H1 (cell line): ENCODE results near the gene NOS1AP. TPM values are rescaled to one million over a fixed set of nuclear protein-coding genes. Genes with fewer than 3 reads are reported as not detected.

Experiments
- CTCF ChIA-PET: fragments of 300-600 bp; sonication (Branson Sonifier 250); formaldehyde crosslinking; loops from one replicate; lab custom pipeline; 2021; ENCODE audit not compliant: partially characterized antibody; lab: Charles Lee
- POLR2A ChIA-PET: fragments of 300-600 bp; sonication (Branson Sonifier 250); formaldehyde crosslinking; loops from one replicate; lab custom pipeline; 2021; ENCODE audit warnings: inconsistent platforms; ENCODE audit not compliant: partially characterized antibody; lab: Charles Lee
- DNase-seq, 2 experiments: peaks; one replicate each; pipeline versions ENCODE4 v3.0.0 to v3.0.0-alpha.2; 2010 to 2022; ENCODE audit warnings: low spot score in 2 of 2, low read depth in 1 of 2, mixed read lengths in 1 of 2
- FAIRE-seq: peaks from 2 replicates; lab custom pipeline; 2011; peaks lifted over from hg19 to GRCh38; lab: Jason Lieb, UNC
- H2AFZ ChIP-seq: 2 replicates; pipeline ENCODE4 v1.8.1; 2012; ENCODE audit warnings: low read length, inconsistent platforms
- H2AK5ac ChIP-seq: 2 replicates; pipeline ENCODE4 v1.6.1; 2013; ENCODE audit warnings: low read depth, low read length
- H2BK120ac ChIP-seq: replicated peaks from 2 replicates; pipeline ENCODE3; 2013; ENCODE audit warnings: low read depth, low read length, inconsistent platforms
- H2BK12ac ChIP-seq: 2 replicates; pipeline ENCODE4 v1.6.1; 2013; ENCODE audit warnings: low read depth, low read length
- H2BK15ac ChIP-seq: 2 replicates; pipeline ENCODE4 v1.6.1; 2013; ENCODE audit warnings: low read length
- H2BK20ac ChIP-seq: 2 replicates; pipeline ENCODE4 v1.6.1; 2013; ENCODE audit warnings: low read length
- H2BK5ac ChIP-seq: 2 replicates; pipeline ENCODE4 v1.6.1; 2013; ENCODE audit warnings: low read depth, low read length
- H3K14ac ChIP-seq: 2 replicates; pipeline ENCODE4 v1.6.1; 2013; ENCODE audit warnings: inconsistent platforms; ENCODE audit not compliant: insufficient read length
- H3K18ac ChIP-seq: 2 replicates; pipeline ENCODE4 v1.6.1; 2013; ENCODE audit warnings: low read length; ENCODE audit errors: extremely low read depth
- H3K23ac ChIP-seq: 2 replicates; pipeline ENCODE4 v1.6.1; 2013; ENCODE audit warnings: inconsistent platforms; ENCODE audit not compliant: insufficient read length
- H3K23me2 ChIP-seq: 2 replicates; pipeline ENCODE4 v1.6.1; 2013; ENCODE audit warnings: low read depth, low read length
- H3K27ac ChIP-seq: 2 replicates; pipeline ENCODE4 v1.6.1; 2011; ENCODE audit warnings: low read depth, low read length, inconsistent platforms
- H3K27me3 ChIP-seq, 4 experiments: replicated peaks in 1 of 4; 1 replicate in 1 of 4; 2 replicates in 3 of 4; pipeline versions ENCODE4 v1.6.1 to v1.8.1; 2011 to 2013; ENCODE audit warnings: low read length in 3 of 4, mild to moderate bottlenecking in 3 of 4, inconsistent platforms in 2 of 4, mixed read lengths in 2 of 4, moderate library complexity in 1 of 4; ENCODE audit not compliant: control insufficient read depth in 3 of 4, insufficient read depth in 3 of 4; ENCODE audit errors: extremely low read depth in 1 of 4
- H3K36me3 ChIP-seq, 4 experiments: 2 replicates each; pipeline versions ENCODE4 v1.6.1 to v1.8.1; 2011 to 2013; ENCODE audit warnings: mild to moderate bottlenecking in 4 of 4, low read length in 3 of 4, moderate library complexity in 2 of 4, control low read depth in 1 of 4, inconsistent platforms in 1 of 4; ENCODE audit not compliant: insufficient read depth in 4 of 4, control insufficient read depth in 2 of 4
- H3K4ac ChIP-seq: replicated peaks from 2 replicates; pipeline ENCODE3; 2013; ENCODE audit warnings: low read length, low read depth, mixed read lengths, inconsistent platforms; ENCODE audit not compliant: insufficient read length
- H3K4me1 ChIP-seq, 4 experiments: replicated peaks in 1 of 4; 1 replicate in 1 of 4; 2 replicates in 3 of 4; pipeline versions ENCODE4 v1.6.1 to v1.8.1; 2011 to 2013; ENCODE audit warnings: low read length in 3 of 4, inconsistent platforms in 2 of 4, mixed read lengths in 1 of 4; ENCODE audit not compliant: insufficient read depth in 4 of 4, control insufficient read depth in 3 of 4
- H3K4me2 ChIP-seq, 2 experiments: 2 replicates each; pipeline versions ENCODE4 v1.6.1 to v1.8.1; 2011 to 2013; ENCODE audit warnings: low read depth in 2 of 2, low read length in 2 of 2, control low read depth in 1 of 2, inconsistent platforms in 1 of 2, mild to moderate bottlenecking in 1 of 2; ENCODE audit not compliant: insufficient read depth in 1 of 2
- H3K4me3 ChIP-seq, 4 experiments: fragments of 200-600, 300-600 bp in 1 of 4; sonication (generic), shearing (Covaris generic), sonication (Bioruptor Twin) in 1 of 4; 2 replicates each; pipeline versions ENCODE4 v1.5.1 to v1.8.1; 2011 to 2016; ENCODE audit warnings: low read length in 4 of 4, low read depth in 3 of 4, control low read depth in 2 of 4, inconsistent platforms in 2 of 4, mild to moderate bottlenecking in 2 of 4, mixed read lengths in 1 of 4, moderate library complexity in 1 of 4; ENCODE audit not compliant: insufficient read depth in 2 of 4; ENCODE audit errors: extremely low read depth in 1 of 4
- H3K56ac ChIP-seq: replicated peaks from 2 replicates; pipeline ENCODE3; 2013; ENCODE audit warnings: low read depth, mild to moderate bottlenecking, mixed read lengths, low read length, inconsistent platforms; ENCODE audit not compliant: insufficient read length
- H3K79me1 ChIP-seq: 2 replicates; pipeline ENCODE4 v1.6.1; 2013; ENCODE audit warnings: low read depth, low read length, control low read depth
- H3K79me2 ChIP-seq, 2 experiments: 2 replicates each; pipeline versions ENCODE4 v1.6.1 to v1.8.1; 2012 to 2013; ENCODE audit warnings: low read length in 2 of 2, mild to moderate bottlenecking in 2 of 2, inconsistent platforms in 1 of 2; ENCODE audit not compliant: insufficient read depth in 2 of 2, control insufficient read depth in 1 of 2
- H3K9ac ChIP-seq, 4 experiments: replicated peaks in 1 of 4; 1 replicate in 1 of 4; 2 replicates in 3 of 4; pipeline versions ENCODE4 v1.6.1 to v1.8.1; 2011 to 2013; ENCODE audit warnings: low read depth in 3 of 4, low read length in 3 of 4, control low read depth in 2 of 4, mild to moderate bottlenecking in 2 of 4, moderate library complexity in 2 of 4, inconsistent platforms in 1 of 4; ENCODE audit errors: extremely low read depth in 1 of 4
- H3K9me3 ChIP-seq, 2 experiments: 2 replicates each; pipeline versions ENCODE4 v1.6.1 to v1.8.1; 2012 to 2013; ENCODE audit warnings: mild to moderate bottlenecking in 2 of 2, moderate library complexity in 2 of 2, control low read depth in 1 of 2, inconsistent platforms in 1 of 2, low read depth in 1 of 2, low read length in 1 of 2, mixed read lengths in 1 of 2; ENCODE audit not compliant: insufficient read depth in 2 of 2
- H4K20me1 ChIP-seq, 2 experiments: replicated peaks in 1 of 2; 2 replicates each; pipeline versions ENCODE3 to v1.8.1; 2011 to 2013; ENCODE audit warnings: inconsistent platforms in 2 of 2, low read length in 2 of 2, mild to moderate bottlenecking in 1 of 2; ENCODE audit not compliant: insufficient read depth in 2 of 2, control insufficient read depth in 1 of 2
- H4K5ac ChIP-seq: 2 replicates; pipeline ENCODE4 v1.6.1; 2013; ENCODE audit warnings: low read length, low read depth, mixed read lengths, inconsistent platforms; ENCODE audit not compliant: insufficient read length
- H4K8ac ChIP-seq: 2 replicates; pipeline ENCODE4 v1.8.0; 2013; ENCODE audit warnings: mild to moderate bottlenecking, moderate library complexity, low read length, inconsistent platforms; ENCODE audit not compliant: insufficient read depth; ENCODE audit errors: extremely low read depth
- H4K91ac ChIP-seq: replicated peaks from 2 replicates; pipeline ENCODE3; 2013; ENCODE audit warnings: low read length, mixed read lengths, inconsistent platforms; ENCODE audit not compliant: insufficient read length
- BCL11A ChIP-seq, 2 experiments: IDR thresholded peaks; one replicate each; pipeline ENCODE4 v1.6.1; 2011; ENCODE audit warnings: low read depth in 2 of 2, low read length in 2 of 2, mild to moderate bottlenecking in 2 of 2
- MAX ChIP-seq: IDR thresholded peaks from 2 replicates; pipeline ENCODE4 v1.6.1; 2012; ENCODE audit warnings: inconsistent platforms
- POLR2A ChIP-seq, 2 experiments: IDR thresholded peaks; 1 replicate in 1 of 2; 2 replicates in 1 of 2; pipeline ENCODE4 v1.6.1; 2011; ENCODE audit warnings: low read depth in 2 of 2, low read length in 2 of 2, mild to moderate bottlenecking in 2 of 2; ENCODE audit errors: control extremely low read depth in 1 of 2
- POU5F1 ChIP-seq: IDR thresholded peaks from 2 replicates; pipeline ENCODE4 v1.6.1; 2011; ENCODE audit warnings: low read depth, mild to moderate bottlenecking, low read length, moderate library complexity
- RNF2 ChIP-seq: fragments of 200-900, 300-1000 bp; sonication (generic); IDR thresholded peaks from 2 replicates; pipeline ENCODE4 v1.7.1; 2016; ENCODE audit warnings: borderline replicate concordance, low read depth, mild to moderate bottlenecking, antibody characterized with exemption, low read length; ENCODE audit not compliant: poor library complexity, severe bottlenecking; ENCODE audit errors: missing control alignments
- SAP30 ChIP-seq: fragments of 300-600 bp; sonication (generic); IDR thresholded peaks from 2 replicates; pipeline ENCODE4 v1.7.1; 2012; ENCODE audit warnings: low read length, moderate library complexity, mild to moderate bottlenecking, inconsistent platforms; ENCODE audit not compliant: insufficient read depth, insufficient replicate concordance
- SIN3A ChIP-seq, 2 experiments: IDR thresholded peaks in 1 of 2; conservative IDR thresholded peaks in 1 of 2; 2 replicates each; pipeline ENCODE4 v1.6.1; 2011 to 2012; ENCODE audit warnings: low read length in 2 of 2, improper control_type of control experiment in 1 of 2, low read depth in 1 of 2, mild to moderate bottlenecking in 1 of 2
- SP4 ChIP-seq: IDR thresholded peaks from 2 replicates; pipeline ENCODE4 v1.6.1; 2012; ENCODE audit warnings: low read length, inconsistent platforms
- TAF7 ChIP-seq: optimal IDR thresholded peaks from 2 replicates; pipeline ENCODE3; 2011; ENCODE audit warnings: low read depth, mild to moderate bottlenecking, inconsistent platforms, low read length, moderate library complexity, borderline replicate concordance
- TBP ChIP-seq: IDR thresholded peaks from 2 replicates; pipeline ENCODE4 v1.6.1; 2011; ENCODE audit warnings: low read depth, low read length, improper control_type of control experiment
- TCF12 ChIP-seq: IDR thresholded peaks from 2 replicates; pipeline ENCODE4 v1.6.1; 2011; ENCODE audit warnings: low read depth, mild to moderate bottlenecking, low read length
- WGBS, 2 experiments: shearing (Covaris generic) in 1 of 2; methylation state at CpG; one replicate each; pipeline versions ENCODE4 v1.1.6 to v1.1.7; 2013 to 2015; ENCODE audit warnings: low lambda C conversion rate in 2 of 2, mixed read lengths in 2 of 2, inconsistent platforms in 1 of 2, low coverage in 1 of 2, missing lambda C conversion rate in 1 of 2; ENCODE audit not compliant: insufficient replicate concordance in 2 of 2, insufficient coverage in 1 of 2, insufficient read length in 1 of 2; ENCODE audit errors: extremely low coverage in 1 of 2, missing lambda C conversion rate in 1 of 2; 5-methylcytosine and 5-hydroxymethylcytosine counted together
- polyA plus RNA-seq, 7 experiments: library from polyadenylated mRNA; depleted of rRNA in 3 of 7; stranded (reverse) in 5 of 7; unstranded in 2 of 7; fragments of >200 nt in 5 of 7; fragments of 200-250 nt in 2 of 7; gene quantifications; 1 replicate in 5 of 7; 2 replicates in 1 of 7; 4 replicates in 1 of 7; pipeline versions ENCODE4 v1.2.1 to v1.2.3, GENCODE V29; 2011 to 2013; ENCODE audit warnings: missing spikeins in 2 of 7, mixed read lengths in 2 of 7
- total RNA-seq: library from RNA; stranded (reverse); fragmentation: NEBNext Ultra II Directional; extraction: Animal tissue kit (Norgen Biotek cat#: 25700); gene quantifications from 2 replicates; pipeline ENCODE4 v1.2.1, GENCODE V29; 2021
- TF ChIP-seq, protein P1 (sequence below): IDR thresholded peaks from 2 replicates; pipeline ENCODE4 v1.6.1; 2011; ENCODE audit warnings: low read depth, mild to moderate bottlenecking, low read length; ENCODE audit not compliant: insufficient read depth

The NOS1AP gene
- total and polyA plus RNA-seq, 2 of the 8 experiments (the other 6 are each of a cell fraction or from before 2014, with no cell fraction given): 2.4 to 12.1 TPM

DNA sequence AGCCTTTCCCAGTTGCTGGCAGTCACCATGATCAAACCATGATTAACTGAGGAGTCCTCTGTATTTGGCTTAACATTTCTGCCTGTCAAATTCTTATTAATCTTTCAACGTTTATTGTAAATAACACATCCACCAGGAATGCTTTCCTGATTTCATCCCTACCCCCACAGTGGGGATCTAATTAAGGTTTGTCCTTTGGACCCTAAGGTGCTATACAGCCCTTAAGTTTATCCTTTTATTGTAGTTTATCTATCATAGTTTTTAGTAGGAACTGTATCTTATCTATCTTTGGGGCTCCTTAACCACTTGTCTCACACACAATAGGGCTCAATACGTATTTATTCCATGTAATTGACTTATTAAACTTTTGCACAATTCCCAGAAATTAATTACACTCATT lies 246.2 kb downstream of the NOS1AP start:
- TF ChIP-seq TBP (no peak), POLR2A (IDR thresholded peaks at IDR 0.05; ENCODE audit: control extremely low read depth in 1 of 2, low read depth in 2 of 2, low read length in 2 of 2) (no peak), BCL11A (IDR thresholded peaks at IDR 0.05; ENCODE audit: low read depth in 2 of 2, low read length in 2 of 2) (no peak), SAP30 (no peak), RNF2 (no peak), SP4 (no peak), MAX (no peak), TCF12 (no peak), TAF7 (no peak), SIN3A (conservative IDR thresholded peaks at IDR 0.05 in 1 of 2, IDR thresholded peaks at IDR 0.05 in 1 of 2; ENCODE audit: low read depth in 1 of 2, low read length in 2 of 2) (no peak), POU5F1 (no peak)
- TF ChIP-seq, protein P1, sequence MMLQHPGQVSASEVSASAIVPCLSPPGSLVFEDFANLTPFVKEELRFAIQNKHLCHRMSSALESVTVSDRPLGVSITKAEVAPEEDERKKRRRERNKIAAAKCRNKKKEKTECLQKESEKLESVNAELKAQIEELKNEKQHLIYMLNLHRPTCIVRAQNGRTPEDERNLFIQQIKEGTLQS: no peak
- Histone ChIP-seq H4K8ac (no peak overlapping the region), H3K4me3 (no peak overlapping the region), H2BK5ac (no peak overlapping the region), H3K23me2 (no peaks in the 10 kb centered on the region), H3K23ac (no peak overlapping the region), H3K79me1 (no peaks in the 10 kb centered on the region), H4K20me1 (no peaks in the 10 kb centered on the region), H3K27ac (no peak overlapping the region), H2AFZ (no peak overlapping the region), H3K18ac (no peak overlapping the region), H3K4me1 (no peaks in the 10 kb centered on the region), H2AK5ac (no peak overlapping the region), H4K5ac (no peak overlapping the region), H2BK120ac (no peak overlapping the region), H3K9ac (no peak overlapping the region), H3K9me3 (no peaks in the 10 kb centered on the region), H3K4me2 (no peak overlapping the region), H3K27me3 (no peaks in the 10 kb centered on the region), H3K36me3 (no peaks in the 10 kb centered on the region), H3K4ac (no peak overlapping the region), H2BK15ac (no peak overlapping the region), H4K91ac (no peak overlapping the region), H3K56ac (no peak overlapping the region), H3K14ac (no peak overlapping the region), H2BK12ac (no peak overlapping the region), H2BK20ac (no peak overlapping the region), H3K79me2 (no peaks in the 10 kb centered on the region)
- DNase-seq (no peak), FAIRE-seq (no peak)
- ChIA-PET POLR2A (no interaction called here), CTCF (no interaction called here)
- 84% methylated on average over 2 of the region's 2 CpGs; no CpG with 5 or more reads in 1 of the 2 experiments for WGBS, 2 experiments
